ENCODE measurements around the gene CYP4A22.

DNA sequence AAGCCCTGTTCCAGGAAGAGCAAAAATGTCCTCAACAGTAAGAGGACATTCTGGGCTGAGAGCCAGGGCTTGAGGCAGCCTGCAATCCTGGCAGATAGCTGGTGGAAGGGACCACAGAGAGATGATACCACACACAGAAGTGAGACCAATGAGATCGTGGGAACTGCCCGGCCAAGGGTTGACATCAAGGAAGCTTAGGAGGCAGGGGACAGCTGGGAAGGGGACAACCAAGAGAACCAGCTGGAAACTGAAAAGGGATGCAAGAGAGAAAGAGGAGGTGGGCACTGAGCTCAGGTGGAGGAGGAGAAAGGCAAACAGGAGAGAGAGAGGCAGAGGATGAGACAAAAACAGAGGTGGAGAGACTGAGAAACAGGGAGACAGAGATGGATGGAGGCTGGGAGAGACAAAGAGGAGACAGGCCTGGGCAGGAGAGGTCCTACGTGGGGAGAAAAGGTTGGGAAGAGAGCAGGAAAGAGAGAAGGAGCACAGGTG, 43.4 kb downstream of the CYP4A22 start:
- TF ChIP-seq POLR2A (IDR thresholded peaks at IDR 0.05): no peak
- TF ChIP-seq, protein P1, sequence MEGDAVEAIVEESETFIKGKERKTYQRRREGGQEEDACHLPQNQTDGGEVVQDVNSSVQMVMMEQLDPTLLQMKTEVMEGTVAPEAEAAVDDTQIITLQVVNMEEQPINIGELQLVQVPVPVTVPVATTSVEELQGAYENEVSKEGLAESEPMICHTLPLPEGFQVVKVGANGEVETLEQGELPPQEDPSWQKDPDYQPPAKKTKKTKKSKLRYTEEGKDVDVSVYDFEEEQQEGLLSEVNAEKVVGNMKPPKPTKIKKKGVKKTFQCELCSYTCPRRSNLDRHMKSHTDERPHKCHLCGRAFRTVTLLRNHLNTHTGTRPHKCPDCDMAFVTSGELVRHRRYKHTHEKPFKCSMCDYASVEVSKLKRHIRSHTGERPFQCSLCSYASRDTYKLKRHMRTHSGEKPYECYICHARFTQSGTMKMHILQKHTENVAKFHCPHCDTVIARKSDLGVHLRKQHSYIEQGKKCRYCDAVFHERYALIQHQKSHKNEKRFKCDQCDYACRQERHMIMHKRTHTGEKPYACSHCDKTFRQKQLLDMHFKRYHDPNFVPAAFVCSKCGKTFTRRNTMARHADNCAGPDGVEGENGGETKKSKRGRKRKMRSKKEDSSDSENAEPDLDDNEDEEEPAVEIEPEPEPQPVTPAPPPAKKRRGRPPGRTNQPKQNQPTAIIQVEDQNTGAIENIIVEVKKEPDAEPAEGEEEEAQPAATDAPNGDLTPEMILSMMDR (IDR thresholded peaks at IDR 0.05): no peak

Measured in body of pancreas (tissue), 4 donors.